Mesothelial cell of epicardium (in vitro differentiated cells): Measurements from ENCODE around the gene PARP16. TPM values are rescaled to one million over a fixed set of nuclear protein-coding genes. Genes with fewer than 3 reads are reported as not detected.

Experiments
- DNase-seq, 2 experiments: peaks; one replicate each; pipeline ENCODE4 v3.0.0; 2021; ENCODE audit warnings: low spot score in 2 of 2; ENCODE audit not compliant: unreplicated experiment in 2 of 2
- H3K27ac Mint-ChIP-seq: 2 replicates; pipeline ENCODE4 v1.8.0; 2021; ENCODE audit warnings: mixed read lengths
- H3K27me3 Mint-ChIP-seq: 2 replicates; pipeline ENCODE4 v1.8.0; 2021; ENCODE audit warnings: low read depth, mixed read lengths
- H3K36me3 Mint-ChIP-seq: 2 replicates; pipeline ENCODE4 v1.8.0; 2021; ENCODE audit warnings: mixed read lengths
- H3K4me1 Mint-ChIP-seq: 2 replicates; pipeline ENCODE4 v1.8.0; 2021; ENCODE audit warnings: mixed read lengths
- H3K4me3 Mint-ChIP-seq: 2 replicates; pipeline ENCODE4 v1.8.0; 2021; ENCODE audit warnings: mild to moderate bottlenecking, moderate library complexity, mixed read lengths
- H3K9me3 Mint-ChIP-seq: 2 replicates; pipeline ENCODE4 v1.8.0; 2021; ENCODE audit warnings: mixed read lengths
- total RNA-seq: library from RNA; stranded (reverse); gene quantifications from 3 replicates; pipeline ENCODE4 v1.2.1, GENCODE V29; 2021
- TF ChIP-seq, protein P1 (sequence below): fragments of 200-600 bp; sonication (generic); IDR thresholded peaks from one replicate; pipeline ENCODE4 v1.5.0; 2021; ENCODE audit warnings: antibody characterized with exemption; ENCODE audit not compliant: unreplicated experiment

PARP16 gene
- total RNA-seq, 1 donor from 2014 or later, result 17.7 TPM

DNA sequence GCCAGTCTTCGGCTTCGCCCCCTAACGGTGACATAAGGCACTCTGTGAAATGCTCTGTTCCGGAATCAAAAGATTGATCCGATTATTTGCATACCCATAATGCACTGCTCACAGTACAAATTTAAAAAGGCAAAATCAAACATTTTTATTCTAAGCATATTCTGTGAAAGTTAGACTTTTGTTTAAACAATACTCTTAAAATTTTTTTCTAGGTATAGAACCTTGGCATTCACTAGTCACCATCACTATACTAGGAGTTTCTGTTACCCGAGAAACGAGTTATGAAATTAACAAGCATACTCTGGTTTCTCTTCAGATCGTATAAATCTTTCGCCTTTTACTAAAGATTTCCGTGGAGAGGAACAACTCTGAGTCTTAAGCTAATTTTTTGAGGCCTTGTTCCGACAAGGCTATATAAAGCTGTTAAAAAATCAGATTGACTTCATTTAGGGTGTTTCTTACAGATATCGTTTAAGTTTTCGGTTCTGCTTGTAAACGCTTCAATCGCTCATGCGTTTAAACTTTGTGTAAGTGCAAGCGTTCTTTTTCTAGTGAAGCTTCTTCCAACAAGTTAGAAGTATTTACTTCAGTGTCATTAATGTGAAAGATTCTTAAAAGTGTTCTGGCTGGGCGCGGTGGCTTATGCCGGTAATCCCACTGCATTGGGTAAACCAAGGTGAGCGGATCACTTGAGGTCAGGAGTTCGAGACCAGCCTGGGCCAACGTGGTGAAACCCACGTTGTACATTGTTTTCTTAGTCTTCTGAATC lies 17.9 kb upstream of the PARP16 start, which contains the start of gene RNU5B-1:
Gene RNU5B-1, plus strand, starts transcription at position 297 of the 769 bp plus-strand sequence.
- Mint-ChIP-seq H3K4me3 (peak within 1 kb of the TSS; percentile 79), H3K27me3 (no peaks in the 10 kb centered on the region), H3K36me3 (no peaks in the 10 kb centered on the region), H3K27ac (peak within 1 kb of the TSS; percentile 99), H3K4me1 (peaks cover 16% of the 10 kb centered on the region), H3K9me3 (no peaks in the 10 kb centered on the region)
- TF ChIP-seq, protein P1, sequence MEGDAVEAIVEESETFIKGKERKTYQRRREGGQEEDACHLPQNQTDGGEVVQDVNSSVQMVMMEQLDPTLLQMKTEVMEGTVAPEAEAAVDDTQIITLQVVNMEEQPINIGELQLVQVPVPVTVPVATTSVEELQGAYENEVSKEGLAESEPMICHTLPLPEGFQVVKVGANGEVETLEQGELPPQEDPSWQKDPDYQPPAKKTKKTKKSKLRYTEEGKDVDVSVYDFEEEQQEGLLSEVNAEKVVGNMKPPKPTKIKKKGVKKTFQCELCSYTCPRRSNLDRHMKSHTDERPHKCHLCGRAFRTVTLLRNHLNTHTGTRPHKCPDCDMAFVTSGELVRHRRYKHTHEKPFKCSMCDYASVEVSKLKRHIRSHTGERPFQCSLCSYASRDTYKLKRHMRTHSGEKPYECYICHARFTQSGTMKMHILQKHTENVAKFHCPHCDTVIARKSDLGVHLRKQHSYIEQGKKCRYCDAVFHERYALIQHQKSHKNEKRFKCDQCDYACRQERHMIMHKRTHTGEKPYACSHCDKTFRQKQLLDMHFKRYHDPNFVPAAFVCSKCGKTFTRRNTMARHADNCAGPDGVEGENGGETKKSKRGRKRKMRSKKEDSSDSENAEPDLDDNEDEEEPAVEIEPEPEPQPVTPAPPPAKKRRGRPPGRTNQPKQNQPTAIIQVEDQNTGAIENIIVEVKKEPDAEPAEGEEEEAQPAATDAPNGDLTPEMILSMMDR, result no peak
- peak in 1 of 2 experiments; percentile 66 for DNase-seq

DNA sequence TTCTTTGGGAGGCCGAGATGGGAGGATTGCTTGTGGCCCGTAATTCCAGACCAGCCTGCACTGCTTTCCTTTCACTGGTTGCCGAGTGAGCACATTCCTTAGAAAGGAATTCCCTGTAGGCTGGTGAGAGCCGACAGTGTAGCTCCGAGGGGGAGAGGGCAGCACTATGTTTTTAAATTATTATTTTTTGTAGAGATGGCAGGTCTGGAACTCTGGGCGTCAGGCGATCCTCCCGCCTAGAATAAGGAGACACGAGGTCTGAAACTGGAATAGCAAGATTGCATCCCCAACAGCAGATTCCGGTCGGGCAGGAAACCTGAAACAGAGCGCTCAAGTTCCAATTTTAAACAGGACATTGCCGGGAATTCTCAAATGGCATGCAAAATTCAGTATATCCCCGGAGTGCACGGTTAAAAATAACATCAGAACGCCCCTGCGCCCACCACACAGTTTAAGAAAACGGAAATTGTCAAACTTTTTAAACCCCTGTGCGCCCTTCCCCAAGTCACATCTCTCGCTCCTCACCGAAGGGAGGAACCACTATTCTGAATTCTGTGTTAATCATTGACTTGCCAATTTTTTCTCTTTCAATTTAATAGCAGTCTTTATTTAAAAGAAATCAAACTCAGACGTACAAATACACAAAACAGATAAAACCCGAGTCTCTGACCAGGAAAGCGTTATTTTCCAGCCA lies 17.2 kb upstream of the PARP16 start:
- Mint-ChIP-seq H3K9me3 (no peaks in the 10 kb centered on the region), H3K27me3 (no peaks in the 10 kb centered on the region), H3K4me3 (peak overlapping the region; percentile 79), H3K4me1 (peaks cover 15% of the 10 kb centered on the region), H3K36me3 (no peaks in the 10 kb centered on the region), H3K27ac (peak overlapping the region; percentile 99)
- DNase-seq, result peak in 1 of 2 experiments; percentile 60
- TF ChIP-seq, protein P1, result peak; percentile 90

DNA sequence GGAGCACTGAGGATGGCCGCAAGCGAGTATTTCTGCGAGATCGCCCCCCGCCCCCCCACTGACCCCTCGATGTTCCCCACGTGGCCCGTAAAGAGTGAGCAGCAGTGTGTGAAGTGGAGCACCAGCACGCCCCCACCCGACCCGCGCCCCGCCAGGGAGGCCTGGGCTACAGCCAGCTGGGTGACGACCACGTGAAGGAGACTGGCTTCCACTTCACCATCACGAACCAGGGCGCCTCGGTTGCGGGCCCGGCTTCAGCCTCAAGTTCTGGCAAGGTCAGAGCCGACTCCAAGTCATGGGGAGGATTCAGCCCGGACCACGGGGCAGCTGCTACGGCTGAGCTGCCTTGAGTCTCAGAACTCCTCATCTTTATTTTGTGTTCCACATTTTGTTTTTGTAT lies 15.4 kb upstream of the PARP16 start:
- H3K36me3 Mint-ChIP-seq, result no peaks in the 10 kb centered on the region
- no peak for DNase-seq
- peaks cover 20% of the 10 kb centered on the region for H3K4me1 Mint-ChIP-seq
- no peak overlapping the region for H3K27ac Mint-ChIP-seq
- no peak overlapping the region for H3K4me3 Mint-ChIP-seq
- H3K9me3 Mint-ChIP-seq, result no peaks in the 10 kb centered on the region
- TF ChIP-seq, protein P1, result no peak
- no peaks in the 10 kb centered on the region for H3K27me3 Mint-ChIP-seq

DNA sequence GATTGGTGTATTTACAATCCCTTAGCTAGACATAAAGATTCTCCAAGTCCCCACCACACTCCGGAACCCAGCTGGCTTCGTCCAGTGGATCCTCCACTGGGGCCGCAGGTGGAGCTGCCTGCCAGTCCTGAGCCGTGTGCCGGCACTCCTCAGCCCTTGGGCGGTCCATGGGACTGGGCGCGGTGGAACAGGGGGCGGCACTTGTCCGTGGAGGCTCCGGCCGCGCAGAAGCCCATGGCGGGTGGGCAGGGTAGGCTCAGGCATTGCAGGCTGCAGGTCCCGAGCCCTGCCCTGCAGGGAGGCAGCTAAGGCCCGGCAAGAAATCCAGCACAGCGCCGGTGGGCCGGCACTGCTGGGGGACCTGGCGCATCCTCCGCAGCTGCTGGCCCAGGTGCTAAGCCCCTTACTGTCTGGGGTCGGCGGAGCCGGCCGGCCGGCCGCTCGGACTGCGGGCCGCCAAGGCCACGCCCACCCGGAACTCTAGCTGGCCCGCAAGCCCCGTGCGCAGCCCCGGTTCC lies 14.3 kb upstream of the PARP16 start:
- DNase-seq, result no peak

DNA sequence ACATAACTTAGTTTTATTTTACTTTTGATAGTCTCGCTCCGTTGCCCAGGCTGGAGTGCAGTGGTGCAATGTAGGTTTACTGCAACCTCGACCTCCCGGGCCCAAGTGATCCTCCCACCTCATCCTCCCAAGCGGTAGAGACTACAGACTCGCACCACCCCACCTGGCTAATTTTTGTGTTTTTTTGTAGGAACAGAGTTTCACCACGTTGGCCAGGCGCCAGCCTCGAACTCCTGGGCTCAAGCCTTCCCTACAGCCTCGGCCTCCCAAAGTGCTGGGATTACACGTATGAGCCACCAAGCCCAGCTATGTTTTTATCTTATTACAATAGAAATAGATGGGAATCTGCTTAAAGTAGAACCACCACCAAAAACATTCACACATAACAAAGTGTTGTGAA lies 12.0 kb upstream of the PARP16 start:
- H3K9me3 Mint-ChIP-seq, result no peaks in the 10 kb centered on the region
- TF ChIP-seq, protein P1, result no peak
- peaks cover 16% of the 10 kb centered on the region for H3K4me1 Mint-ChIP-seq
- H3K27ac Mint-ChIP-seq, result peak overlapping the region; percentile 67
- no peak overlapping the region for H3K4me3 Mint-ChIP-seq
- DNase-seq, result no peak
- H3K36me3 Mint-ChIP-seq, result no peaks in the 10 kb centered on the region
- H3K27me3 Mint-ChIP-seq, result no peaks in the 10 kb centered on the region

More for the DNA sequence above, 14.3 kb upstream of the PARP16 start:
- H3K4me3 Mint-ChIP-seq, result peak overlapping the region; percentile 39
- no peaks in the 10 kb centered on the region for H3K9me3 Mint-ChIP-seq
- H3K27ac Mint-ChIP-seq, result no peak overlapping the region
- H3K36me3 Mint-ChIP-seq, result no peaks in the 10 kb centered on the region
- no peaks in the 10 kb centered on the region for H3K27me3 Mint-ChIP-seq
- TF ChIP-seq, protein P1, result no peak
- peaks cover 25% of the 10 kb centered on the region for H3K4me1 Mint-ChIP-seq
